ENCODE data around the gene CHCHD6.

CHCHD6 gene

GRCh38 chr3:126965526-126966080, 261.6 kb downstream of the CHCHD6 start:
- Histone ChIP-seq H3K27ac (ENCODE audit: insufficient read depth, low read length, poor library complexity, severe bottlenecking) (no peak overlapping the region), H3K27me3 (replicated peaks; ENCODE audit: control insufficient read depth, insufficient read depth, low read length, poor library complexity, severe bottlenecking) (no peaks in the 10 kb centered on the region), H3K4me1 (ENCODE audit: control insufficient read depth, insufficient read depth, low read length, poor library complexity, severe bottlenecking) (no peaks in the 10 kb centered on the region), H3K9me3 (ENCODE audit: control insufficient read depth, low read length) (no peaks in the 10 kb centered on the region), H3K4me3 (ENCODE audit: insufficient read depth, low read depth, low read length, poor library complexity, severe bottlenecking) (no peak overlapping the region), H3K36me3 (ENCODE audit: control insufficient read depth, insufficient read depth, low read length) (no peaks in the 10 kb centered on the region)
- DNase-seq: no peak

DNA sequence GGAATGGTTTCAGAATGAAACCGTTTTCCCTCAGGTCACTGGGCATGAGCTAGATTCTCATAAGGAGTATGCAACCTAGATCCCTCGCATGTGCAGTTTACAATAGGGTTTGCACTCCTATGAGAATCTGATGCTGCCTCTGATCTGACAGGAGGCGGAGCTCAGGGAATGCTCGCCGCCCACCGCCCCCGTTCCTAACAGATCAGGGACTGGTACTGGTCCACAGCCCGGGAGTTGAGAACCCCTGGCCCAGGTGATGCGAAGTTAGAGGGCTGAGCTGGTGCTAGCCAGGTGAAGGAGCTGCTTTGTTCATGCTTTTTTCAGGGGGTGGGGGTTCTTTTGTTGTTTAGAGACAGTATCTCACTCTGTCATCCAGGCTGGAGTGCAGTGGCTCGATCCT, 263.3 kb downstream of the CHCHD6 start:
- no peaks in the 10 kb centered on the region for H3K9me3 ChIP-seq (ENCODE audit: control insufficient read depth, low read length)
- H3K27ac ChIP-seq (ENCODE audit: insufficient read depth, low read length, poor library complexity, severe bottlenecking): no peak overlapping the region
- no peak overlapping the region for H3K4me3 ChIP-seq (ENCODE audit: insufficient read depth, low read depth, low read length, poor library complexity, severe bottlenecking)
- DNase-seq: no peak
- H3K36me3 ChIP-seq (ENCODE audit: control insufficient read depth, insufficient read depth, low read length): no peaks in the 10 kb centered on the region
- H3K27me3 ChIP-seq (replicated peaks; ENCODE audit: control insufficient read depth, insufficient read depth, low read length, poor library complexity, severe bottlenecking): no peaks in the 10 kb centered on the region
- no peaks in the 10 kb centered on the region for H3K4me1 ChIP-seq (ENCODE audit: control insufficient read depth, insufficient read depth, low read length, poor library complexity, severe bottlenecking)

- Histone ChIP-seq H3K4me3 (ENCODE audit: insufficient read depth, low read depth, low read length, poor library complexity, severe bottlenecking) (no peak overlapping the region), H3K27me3 (replicated peaks; ENCODE audit: control insufficient read depth, insufficient read depth, low read length, poor library complexity, severe bottlenecking) (no peaks in the 10 kb centered on the region), H3K4me1 (ENCODE audit: control insufficient read depth, insufficient read depth, low read length, poor library complexity, severe bottlenecking) (no peaks in the 10 kb centered on the region), H3K36me3 (ENCODE audit: control insufficient read depth, insufficient read depth, low read length) (no peaks in the 10 kb centered on the region), H3K27ac (ENCODE audit: insufficient read depth, low read length, poor library complexity, severe bottlenecking) (no peak overlapping the region), H3K9me3 (ENCODE audit: control insufficient read depth, low read length) (no peaks in the 10 kb centered on the region)
- DNase-seq: no peak
Observed at GRCh38 chr3:126968391-126969390, 264.7 kb downstream of the CHCHD6 start.

DNA sequence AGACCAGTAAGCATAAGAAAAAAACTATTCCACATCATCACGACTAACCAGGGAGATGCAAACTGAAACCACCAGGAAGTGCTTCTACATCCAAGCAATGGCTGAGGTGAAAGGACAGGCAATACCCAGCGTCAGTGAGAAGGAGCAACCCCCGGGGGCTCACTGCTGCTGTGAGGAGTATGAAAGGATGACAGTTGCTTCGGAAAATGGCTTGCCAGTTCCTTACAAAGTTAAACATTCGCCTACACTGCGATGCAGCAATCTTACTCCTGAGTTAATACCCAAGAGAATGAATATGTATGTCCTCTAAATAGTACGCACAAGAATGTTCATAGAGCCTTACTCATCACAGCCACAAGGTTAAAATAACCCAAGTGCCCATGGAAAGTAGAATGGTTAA, 265.5 kb downstream of the CHCHD6 start:
- Histone ChIP-seq H3K4me1 (ENCODE audit: control insufficient read depth, insufficient read depth, low read length, poor library complexity, severe bottlenecking) (no peaks in the 10 kb centered on the region), H3K36me3 (ENCODE audit: control insufficient read depth, insufficient read depth, low read length) (no peaks in the 10 kb centered on the region), H3K27ac (ENCODE audit: insufficient read depth, low read length, poor library complexity, severe bottlenecking) (no peak overlapping the region), H3K4me3 (ENCODE audit: insufficient read depth, low read depth, low read length, poor library complexity, severe bottlenecking) (no peak overlapping the region), H3K27me3 (replicated peaks; ENCODE audit: control insufficient read depth, insufficient read depth, low read length, poor library complexity, severe bottlenecking) (no peaks in the 10 kb centered on the region), H3K9me3 (ENCODE audit: control insufficient read depth, low read length) (no peaks in the 10 kb centered on the region)
- no peak for DNase-seq

GRCh38 chr3:126970101-126970500, 266.1 kb downstream of the CHCHD6 start:
- Histone ChIP-seq H3K4me1 (ENCODE audit: control insufficient read depth, insufficient read depth, low read length, poor library complexity, severe bottlenecking) (no peaks in the 10 kb centered on the region), H3K36me3 (ENCODE audit: control insufficient read depth, insufficient read depth, low read length) (no peaks in the 10 kb centered on the region), H3K4me3 (ENCODE audit: insufficient read depth, low read depth, low read length, poor library complexity, severe bottlenecking) (no peak overlapping the region), H3K27ac (ENCODE audit: insufficient read depth, low read length, poor library complexity, severe bottlenecking) (no peak overlapping the region), H3K9me3 (ENCODE audit: control insufficient read depth, low read length) (no peaks in the 10 kb centered on the region), H3K27me3 (replicated peaks; ENCODE audit: control insufficient read depth, insufficient read depth, low read length, poor library complexity, severe bottlenecking) (no peaks in the 10 kb centered on the region)
- DNase-seq: no peak

- no peaks in the 10 kb centered on the region for H3K27me3 ChIP-seq (replicated peaks; ENCODE audit: control insufficient read depth, insufficient read depth, low read length, poor library complexity, severe bottlenecking)
- H3K27ac ChIP-seq (ENCODE audit: insufficient read depth, low read length, poor library complexity, severe bottlenecking): no peak overlapping the region
- H3K4me3 ChIP-seq (ENCODE audit: insufficient read depth, low read depth, low read length, poor library complexity, severe bottlenecking): no peak overlapping the region
- no peaks in the 10 kb centered on the region for H3K4me1 ChIP-seq (ENCODE audit: control insufficient read depth, insufficient read depth, low read length, poor library complexity, severe bottlenecking)
- no peak for DNase-seq
- H3K9me3 ChIP-seq (ENCODE audit: control insufficient read depth, low read length): no peaks in the 10 kb centered on the region
- H3K36me3 ChIP-seq (ENCODE audit: control insufficient read depth, insufficient read depth, low read length): no peaks in the 10 kb centered on the region
Observed at GRCh38 chr3:126970921-126971320, 266.9 kb downstream of the CHCHD6 start.

- Histone ChIP-seq H3K4me3 (ENCODE audit: insufficient read depth, low read depth, low read length, poor library complexity, severe bottlenecking) (no peak overlapping the region), H3K4me1 (ENCODE audit: control insufficient read depth, insufficient read depth, low read length, poor library complexity, severe bottlenecking) (no peaks in the 10 kb centered on the region), H3K9me3 (ENCODE audit: control insufficient read depth, low read length) (no peaks in the 10 kb centered on the region), H3K36me3 (ENCODE audit: control insufficient read depth, insufficient read depth, low read length) (no peaks in the 10 kb centered on the region), H3K27me3 (replicated peaks; ENCODE audit: control insufficient read depth, insufficient read depth, low read length, poor library complexity, severe bottlenecking) (no peaks in the 10 kb centered on the region), H3K27ac (ENCODE audit: insufficient read depth, low read length, poor library complexity, severe bottlenecking) (no peak overlapping the region)
- no peak for DNase-seq
Observed at GRCh38 chr3:126971891-126972351, 267.9 kb downstream of the CHCHD6 start.

DNA sequence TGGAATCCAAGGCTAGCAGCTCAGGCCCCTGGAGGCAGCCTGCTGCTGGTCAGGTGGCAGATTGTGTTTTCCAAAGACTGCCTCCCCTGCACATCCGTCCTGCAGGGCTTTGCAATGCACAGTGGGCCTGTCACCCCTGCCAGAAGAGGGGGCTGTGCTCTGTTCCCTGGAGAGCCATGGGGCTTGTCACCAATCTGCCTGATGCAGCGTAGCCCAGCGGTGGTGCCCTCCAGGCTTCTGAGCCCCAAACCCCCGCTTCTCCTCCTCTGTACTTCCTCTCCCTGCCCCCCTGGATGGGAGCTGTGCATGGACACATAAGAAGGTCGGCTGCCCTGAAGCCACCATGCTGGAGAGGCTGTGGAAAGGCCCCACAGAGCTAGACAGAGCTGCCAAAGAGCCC, 268.8 kb downstream of the CHCHD6 start:
- Histone ChIP-seq H3K4me1 (ENCODE audit: control insufficient read depth, insufficient read depth, low read length, poor library complexity, severe bottlenecking) (no peaks in the 10 kb centered on the region), H3K36me3 (ENCODE audit: control insufficient read depth, insufficient read depth, low read length) (no peaks in the 10 kb centered on the region), H3K27ac (ENCODE audit: insufficient read depth, low read length, poor library complexity, severe bottlenecking) (no peak overlapping the region), H3K27me3 (replicated peaks; ENCODE audit: control insufficient read depth, insufficient read depth, low read length, poor library complexity, severe bottlenecking) (no peaks in the 10 kb centered on the region), H3K9me3 (ENCODE audit: control insufficient read depth, low read length) (no peaks in the 10 kb centered on the region), H3K4me3 (ENCODE audit: insufficient read depth, low read depth, low read length, poor library complexity, severe bottlenecking) (no peak overlapping the region)
- no peak for DNase-seq

GRCh38 chr3:126973814-126974213, 269.8 kb downstream of the CHCHD6 start:
- Histone ChIP-seq H3K4me3 (ENCODE audit: insufficient read depth, low read depth, low read length, poor library complexity, severe bottlenecking) (no peak overlapping the region), H3K9me3 (ENCODE audit: control insufficient read depth, low read length) (no peaks in the 10 kb centered on the region), H3K27me3 (replicated peaks; ENCODE audit: control insufficient read depth, insufficient read depth, low read length, poor library complexity, severe bottlenecking) (no peaks in the 10 kb centered on the region), H3K4me1 (ENCODE audit: control insufficient read depth, insufficient read depth, low read length, poor library complexity, severe bottlenecking) (no peaks in the 10 kb centered on the region), H3K36me3 (ENCODE audit: control insufficient read depth, insufficient read depth, low read length) (no peaks in the 10 kb centered on the region), H3K27ac (ENCODE audit: insufficient read depth, low read length, poor library complexity, severe bottlenecking) (no peak overlapping the region)
- DNase-seq: no peak

DNA sequence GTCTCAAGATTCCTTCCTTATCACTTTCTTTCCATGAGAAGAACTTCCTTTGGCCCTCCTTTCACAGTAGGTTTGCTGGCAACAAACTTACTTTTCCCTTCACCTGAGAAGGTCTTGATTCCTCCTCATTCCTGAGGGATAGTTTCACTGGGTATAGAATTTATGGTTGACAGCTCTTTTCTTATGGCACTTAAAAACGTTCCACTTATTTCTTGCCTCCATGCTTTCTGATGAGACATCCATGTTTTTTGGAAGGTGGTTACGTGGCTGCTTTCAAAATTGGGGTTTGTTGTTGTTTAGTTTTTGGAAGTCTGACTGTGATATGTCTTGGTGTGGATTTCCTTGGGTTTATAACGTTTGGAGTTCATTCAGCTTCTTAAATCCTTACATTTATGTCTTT, 270.7 kb downstream of the CHCHD6 start:
- DNase-seq: no peak
- Histone ChIP-seq H3K27me3 (replicated peaks; ENCODE audit: control insufficient read depth, insufficient read depth, low read length, poor library complexity, severe bottlenecking) (no peaks in the 10 kb centered on the region), H3K9me3 (ENCODE audit: control insufficient read depth, low read length) (no peaks in the 10 kb centered on the region), H3K4me1 (ENCODE audit: control insufficient read depth, insufficient read depth, low read length, poor library complexity, severe bottlenecking) (no peaks in the 10 kb centered on the region), H3K27ac (ENCODE audit: insufficient read depth, low read length, poor library complexity, severe bottlenecking) (no peak overlapping the region), H3K36me3 (ENCODE audit: control insufficient read depth, insufficient read depth, low read length) (no peaks in the 10 kb centered on the region), H3K4me3 (ENCODE audit: insufficient read depth, low read depth, low read length, poor library complexity, severe bottlenecking) (no peak overlapping the region)

All from effector memory CD4-positive, alpha-beta T cell (primary cell).